H9 (cell line): ENCODE results near the gene SCN3A. TPM values are rescaled to one million over a fixed set of nuclear protein-coding genes. Genes with fewer than 3 reads are reported as not detected.

ENCODE experiments used
- DNase-seq: peaks from one replicate; pipeline ENCODE4 v3.0.0-alpha.2; 2017
- H2AFZ ChIP-seq: one replicate; pipeline ENCODE4 v1.6.1; 2013; ENCODE audit warnings: mild to moderate bottlenecking, low read length, control low read depth, moderate library complexity
- H2AK5ac ChIP-seq: 2 replicates; pipeline ENCODE4 v1.6.1; 2013; ENCODE audit warnings: low read length, control low read depth, mixed read lengths; ENCODE audit not compliant: insufficient read length
- H2BK120ac ChIP-seq: one replicate; pipeline ENCODE4 v1.6.1; 2013; ENCODE audit warnings: low read depth, mild to moderate bottlenecking, low read length, control low read depth, inconsistent platforms; ENCODE audit not compliant: poor library complexity, severe bottlenecking
- H2BK12ac ChIP-seq: 2 replicates; pipeline ENCODE4 v1.6.1; 2013; ENCODE audit warnings: low read length, control low read depth, mixed read lengths, low read depth; ENCODE audit not compliant: insufficient read length
- H2BK15ac ChIP-seq: 2 replicates; pipeline ENCODE4 v1.6.1; 2013; ENCODE audit warnings: low read depth, low read length, control low read depth
- H2BK20ac ChIP-seq: one replicate; pipeline ENCODE4 v1.6.1; 2013; ENCODE audit warnings: low read depth, mild to moderate bottlenecking, low read length, control low read depth, inconsistent platforms; ENCODE audit not compliant: poor library complexity, severe bottlenecking
- H2BK5ac ChIP-seq: 2 replicates; pipeline ENCODE4 v1.6.1; 2013; ENCODE audit warnings: low read length, control low read depth, mixed read lengths; ENCODE audit not compliant: insufficient read length
- H3K14ac ChIP-seq: 2 replicates; pipeline ENCODE4 v1.6.1; 2013; ENCODE audit warnings: low read length, control low read depth; ENCODE audit not compliant: insufficient read depth
- H3K18ac ChIP-seq: 2 replicates; pipeline ENCODE4 v1.6.1; 2013; ENCODE audit warnings: low read depth, mild to moderate bottlenecking, mixed read lengths, low read length, control low read depth; ENCODE audit not compliant: insufficient read length
- H3K23ac ChIP-seq: 2 replicates; pipeline ENCODE4 v1.6.1; 2013; ENCODE audit warnings: low read length, control low read depth, mixed read lengths, low read depth; ENCODE audit not compliant: insufficient read length
- H3K23me2 ChIP-seq: 2 replicates; pipeline ENCODE4 v1.6.1; 2013; ENCODE audit warnings: low read depth, mild to moderate bottlenecking, mixed read lengths, low read length, control low read depth; ENCODE audit not compliant: insufficient read length, poor library complexity, severe bottlenecking
- H3K27ac ChIP-seq: 2 replicates; pipeline ENCODE4 v1.5.1; 2013; ENCODE audit warnings: low read length, control low read depth, mixed read lengths, low read depth; ENCODE audit not compliant: insufficient read length
- H3K27me3 ChIP-seq: 2 replicates; pipeline ENCODE4 v1.6.1; 2013; ENCODE audit warnings: low read length, control low read depth, inconsistent platforms; ENCODE audit not compliant: insufficient read depth
- H3K4ac ChIP-seq: 2 replicates; pipeline ENCODE4 v1.6.1; 2013; ENCODE audit warnings: low read depth, mild to moderate bottlenecking, control low read depth, inconsistent platforms, low read length, moderate library complexity
- H3K4me1 ChIP-seq: 2 replicates; pipeline ENCODE4 v1.6.1; 2013; ENCODE audit warnings: low read length, control low read depth, inconsistent platforms; ENCODE audit not compliant: insufficient read depth
- H3K4me2 ChIP-seq: 2 replicates; pipeline ENCODE4 v1.6.1; 2013; ENCODE audit warnings: low read length, control low read depth, mixed read lengths; ENCODE audit not compliant: insufficient read length, insufficient read depth
- H3K56ac ChIP-seq: 2 replicates; pipeline ENCODE4 v1.6.1; 2013; ENCODE audit warnings: low read depth, mild to moderate bottlenecking, mixed read lengths, low read length, control low read depth; ENCODE audit not compliant: insufficient read length
- H3K79me1 ChIP-seq: 2 replicates; pipeline ENCODE4 v1.6.1; 2013; ENCODE audit warnings: low read depth, mild to moderate bottlenecking, moderate library complexity, low read length, control low read depth, inconsistent platforms; ENCODE audit not compliant: insufficient read depth, poor library complexity, severe bottlenecking
- H3K79me2 ChIP-seq: 2 replicates; pipeline ENCODE4 v1.6.1; 2013; ENCODE audit warnings: low read length, control low read depth, inconsistent platforms; ENCODE audit not compliant: insufficient read depth
- H3K9ac ChIP-seq: 2 replicates; pipeline ENCODE4 v1.6.1; 2013; ENCODE audit warnings: low read length, control low read depth, mixed read lengths; ENCODE audit not compliant: insufficient read length; ENCODE audit errors: extremely low read depth
- H3K9me3 ChIP-seq: one replicate; pipeline ENCODE4 v1.6.1; 2013; ENCODE audit warnings: low read depth, low read length, inconsistent platforms; ENCODE audit not compliant: control insufficient read depth
- H3T11ph ChIP-seq: one replicate; pipeline ENCODE4 v1.6.1; 2013; ENCODE audit warnings: mild to moderate bottlenecking, low read length, control low read depth, inconsistent platforms
- H4K20me1 ChIP-seq: one replicate; pipeline ENCODE4 v1.6.1; 2013; ENCODE audit not compliant: control insufficient read depth, insufficient read length, insufficient read depth
- H4K5ac ChIP-seq: 2 replicates; pipeline ENCODE4 v1.6.1; 2013; ENCODE audit warnings: low read depth, mild to moderate bottlenecking, mixed read lengths, low read length, control low read depth; ENCODE audit not compliant: insufficient read length
- H4K8ac ChIP-seq: replicated peaks from 2 replicates; pipeline ENCODE4 v1.6.1; 2013; ENCODE audit warnings: low read length, control low read depth, mixed read lengths, low read depth; ENCODE audit not compliant: insufficient read length
- H4K91ac ChIP-seq: 2 replicates; pipeline ENCODE4 v1.6.1; 2013; ENCODE audit warnings: low read depth, mild to moderate bottlenecking, moderate library complexity, mixed read lengths, low read length, control low read depth; ENCODE audit not compliant: insufficient read length
- H3K27ac Mint-ChIP-seq, 3 experiments: 2 replicates in 2 of 3; 3 replicates in 1 of 3; pipeline ENCODE4 v1.8.0; 2020 to 2021; ENCODE audit warnings: mixed read lengths in 3 of 3, mild to moderate bottlenecking in 1 of 3, moderate library complexity in 1 of 3
- H3K27me3 Mint-ChIP-seq: 2 replicates; pipeline ENCODE4 v1.8.0; 2021; ENCODE audit warnings: low read depth, mild to moderate bottlenecking, moderate library complexity, mixed read lengths
- H3K36me3 Mint-ChIP-seq, 3 experiments: 2 replicates in 2 of 3; 3 replicates in 1 of 3; pipeline ENCODE4 v1.8.0; 2020 to 2021; ENCODE audit warnings: low read depth in 3 of 3, mixed read lengths in 3 of 3; ENCODE audit not compliant: insufficient read depth in 1 of 3
- H3K4me1 Mint-ChIP-seq, 2 experiments: 2 replicates each; pipeline ENCODE4 v1.8.0; 2020; ENCODE audit warnings: mixed read lengths in 2 of 2
- H3K4me3 Mint-ChIP-seq, 2 experiments: 2 replicates in 1 of 2; 3 replicates in 1 of 2; pipeline ENCODE4 v1.8.0; 2020 to 2021; ENCODE audit warnings: mild to moderate bottlenecking in 2 of 2, mixed read lengths in 2 of 2, moderate library complexity in 1 of 2
- H3K9me3 Mint-ChIP-seq, 2 experiments: 2 replicates in 1 of 2; 3 replicates in 1 of 2; pipeline ENCODE4 v1.8.0; 2020; ENCODE audit warnings: mild to moderate bottlenecking in 2 of 2, mixed read lengths in 2 of 2, moderate library complexity in 1 of 2
- CTCF ChIP-seq: fragments of 200-600 bp; sonication (generic); conservative IDR thresholded peaks from 3 replicates; pipeline ENCODE4 v1.8.0; 2021; ENCODE audit warnings: antibody characterized with exemption, mild to moderate bottlenecking
- WGBS: extraction: QIAGEN DNeasy Blood & Tissue Kit; methylation state at CpG from one replicate; pipeline ENCODE4 v1.1.7; 2013; ENCODE audit warnings: missing lambda C conversion rate, low lambda C conversion rate, mixed read lengths; ENCODE audit not compliant: insufficient read length; ENCODE audit errors: extremely low coverage; 5-methylcytosine and 5-hydroxymethylcytosine counted together
- total RNA-seq: library from RNA; stranded (reverse); gene quantifications from 2 replicates; pipeline ENCODE4 v1.2.1, GENCODE V29; 2021

The SCN3A gene
- total RNA-seq, 1 experiment from 2014 or later: not detected

- Histone ChIP-seq H3K23me2 (no peaks in the 10 kb centered on the region), H2BK15ac (no peak overlapping the region), H3K9me3 (no peaks in the 10 kb centered on the region), H3K4me1 (no peaks in the 10 kb centered on the region), H3K18ac (no peak overlapping the region), H3K4me2 (no peak overlapping the region), H3K79me1 (no peaks in the 10 kb centered on the region), H3K14ac (no peak overlapping the region), H2BK12ac (no peak overlapping the region), H3T11ph (no peak overlapping the region), H4K5ac (no peak overlapping the region), H3K9ac (no peak overlapping the region), H3K27me3 (no peaks in the 10 kb centered on the region), H3K56ac (no peak overlapping the region), H4K20me1 (no peaks in the 10 kb centered on the region), H2BK120ac (no peak overlapping the region), H4K8ac (no peak overlapping the region), H3K79me2 (no peaks in the 10 kb centered on the region), H2BK20ac (no peak overlapping the region), H4K91ac (no peak overlapping the region), H2AK5ac (no peak overlapping the region), H3K23ac (no peak overlapping the region), H2AFZ (no peak overlapping the region), H2BK5ac (no peak overlapping the region), H3K4ac (no peak overlapping the region), H3K27ac (no peak overlapping the region)
- no peaks in the 10 kb centered on the region for H3K36me3 Mint-ChIP-seq
- TF ChIP-seq CTCF: no peak
- no CpG with 5 or more reads among the region's 2 CpGs for WGBS
- no peak overlapping the region for H3K27ac Mint-ChIP-seq
- H3K4me3 Mint-ChIP-seq: no peak overlapping the region
- H3K4me1 Mint-ChIP-seq: no peaks in the 10 kb centered on the region
- no peak for DNase-seq
- no peaks in the 10 kb centered on the region for H3K27me3 Mint-ChIP-seq
- H3K9me3 Mint-ChIP-seq: no peaks in the 10 kb centered on the region
Measured at GRCh38 chr2:165176780-165177179, 27.1 kb downstream of the SCN3A start.
